Measurements from ENCODE around the gene WHRN. TPM values are rescaled to one million over a fixed set of nuclear protein-coding genes. Genes with fewer than 3 reads are reported as not detected.

WHRN gene
- total RNA-seq, 1 donor from 2014 or later = 9.1 TPM

DNA sequence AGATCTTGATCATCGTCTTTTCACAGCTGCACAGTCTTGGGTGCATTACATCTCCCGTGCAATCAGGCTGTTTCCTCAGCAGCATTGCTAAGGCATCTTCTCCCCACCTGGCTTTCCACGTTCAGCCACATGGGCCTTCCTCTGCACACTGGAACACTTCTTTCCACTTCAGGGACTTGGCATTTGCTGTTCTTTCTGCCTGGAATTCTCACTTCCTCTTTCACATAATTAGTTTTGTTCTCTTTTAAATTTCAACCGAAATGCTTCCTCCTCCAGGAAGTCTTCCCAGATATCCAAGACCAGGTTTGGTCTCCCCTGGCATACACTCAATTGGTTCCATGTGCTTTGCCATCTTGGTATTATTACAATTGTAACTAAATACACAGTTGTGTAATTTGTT is 43.8 kb downstream of the WHRN start:
- no peaks in the 10 kb centered on the region for H3K27me3 ChIP-seq
- H3K36me3 ChIP-seq = no peaks in the 10 kb centered on the region
- no peaks in the 10 kb centered on the region for H3K9me3 ChIP-seq
- no peaks in the 10 kb centered on the region for H3K4me1 ChIP-seq
- no peak for DNase-seq (ENCODE audit: extremely low spot score in 2 of 2)
- no peak overlapping the region for H3K27ac ChIP-seq
- intact Hi-C loops (cut with DNase I) = no loop called here
- TF ChIP-seq POLR2AphosphoS5 (IDR thresholded peaks at IDR 0.05; ENCODE audit: insufficient read depth in 1 of 2, low read depth in 1 of 2) (no peak), POLR2A (IDR thresholded peaks at IDR 0.05) (no peak)
- TF ChIP-seq, protein P1, sequence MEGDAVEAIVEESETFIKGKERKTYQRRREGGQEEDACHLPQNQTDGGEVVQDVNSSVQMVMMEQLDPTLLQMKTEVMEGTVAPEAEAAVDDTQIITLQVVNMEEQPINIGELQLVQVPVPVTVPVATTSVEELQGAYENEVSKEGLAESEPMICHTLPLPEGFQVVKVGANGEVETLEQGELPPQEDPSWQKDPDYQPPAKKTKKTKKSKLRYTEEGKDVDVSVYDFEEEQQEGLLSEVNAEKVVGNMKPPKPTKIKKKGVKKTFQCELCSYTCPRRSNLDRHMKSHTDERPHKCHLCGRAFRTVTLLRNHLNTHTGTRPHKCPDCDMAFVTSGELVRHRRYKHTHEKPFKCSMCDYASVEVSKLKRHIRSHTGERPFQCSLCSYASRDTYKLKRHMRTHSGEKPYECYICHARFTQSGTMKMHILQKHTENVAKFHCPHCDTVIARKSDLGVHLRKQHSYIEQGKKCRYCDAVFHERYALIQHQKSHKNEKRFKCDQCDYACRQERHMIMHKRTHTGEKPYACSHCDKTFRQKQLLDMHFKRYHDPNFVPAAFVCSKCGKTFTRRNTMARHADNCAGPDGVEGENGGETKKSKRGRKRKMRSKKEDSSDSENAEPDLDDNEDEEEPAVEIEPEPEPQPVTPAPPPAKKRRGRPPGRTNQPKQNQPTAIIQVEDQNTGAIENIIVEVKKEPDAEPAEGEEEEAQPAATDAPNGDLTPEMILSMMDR (IDR thresholded peaks at IDR 0.05) = no peak
- H3K4me3 ChIP-seq = no peak overlapping the region

DNA sequence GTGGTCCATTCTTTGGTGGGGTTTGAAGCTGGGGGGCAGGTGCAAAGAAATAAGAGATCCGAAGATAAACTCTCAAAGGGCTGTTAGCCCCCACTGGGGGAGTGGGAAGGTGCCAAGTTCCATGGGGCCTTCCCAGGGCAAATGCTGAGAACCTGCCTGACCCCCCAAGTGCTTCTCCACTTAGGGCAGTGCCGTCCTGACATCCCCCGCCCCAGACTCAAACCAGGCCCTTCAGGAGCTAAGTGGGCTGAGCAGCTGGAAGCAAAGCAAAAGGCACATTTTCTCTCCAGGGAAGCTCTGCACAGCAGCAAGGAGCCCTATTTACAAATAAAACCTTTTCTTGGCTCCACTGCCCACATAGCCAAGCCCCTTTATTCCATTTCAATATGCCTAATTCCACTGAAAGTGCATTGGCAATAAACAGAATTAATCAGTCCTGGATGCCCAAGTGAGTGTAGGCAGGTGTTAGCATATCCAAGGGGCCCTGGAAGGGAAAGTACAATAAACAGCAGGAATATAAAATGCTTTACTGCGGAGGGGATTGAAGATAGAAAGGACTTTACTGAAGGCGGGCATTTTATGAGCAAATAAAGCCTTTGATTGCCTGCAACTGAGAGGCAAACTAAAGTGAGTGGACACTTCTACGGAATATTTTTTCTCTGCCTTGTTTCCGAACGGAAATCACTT is 44.6 kb downstream of the WHRN start:
- no peaks in the 10 kb centered on the region for H3K4me1 ChIP-seq
- intact Hi-C loops (cut with DNase I) = no loop called here
- no peak for DNase-seq (ENCODE audit: extremely low spot score in 2 of 2)
- H3K27ac ChIP-seq = no peak overlapping the region
- no peaks in the 10 kb centered on the region for H3K36me3 ChIP-seq
- TF ChIP-seq, protein P1 (IDR thresholded peaks at IDR 0.05) = no peak
- TF ChIP-seq POLR2A (IDR thresholded peaks at IDR 0.05) = no peak
- no peak for TF ChIP-seq POLR2AphosphoS5 (IDR thresholded peaks at IDR 0.05; ENCODE audit: insufficient read depth in 1 of 2, low read depth in 1 of 2)
- no peaks in the 10 kb centered on the region for H3K9me3 ChIP-seq
- H3K4me3 ChIP-seq = no peak overlapping the region
- no peaks in the 10 kb centered on the region for H3K27me3 ChIP-seq

DNA sequence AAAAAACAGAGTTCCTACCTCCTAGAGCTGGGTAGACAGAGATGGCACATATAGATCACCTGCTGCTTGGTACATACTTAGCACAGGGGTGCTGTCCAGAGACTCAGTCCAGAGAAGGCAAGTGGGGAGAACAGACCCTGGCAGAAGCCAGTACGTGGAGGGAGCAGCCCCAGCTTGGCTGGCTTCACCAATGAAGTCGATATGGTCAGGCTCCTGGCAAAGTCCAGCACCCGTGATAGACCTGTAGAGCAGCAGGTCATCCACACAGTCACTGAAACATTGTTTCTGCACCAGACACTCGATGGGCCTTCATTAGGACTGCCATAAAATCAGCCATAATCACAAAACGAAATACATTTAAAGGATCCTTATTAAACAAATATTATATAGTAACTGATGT is 45.8 kb downstream of the WHRN start:
- no peak for TF ChIP-seq POLR2AphosphoS5 (IDR thresholded peaks at IDR 0.05; ENCODE audit: insufficient read depth in 1 of 2, low read depth in 1 of 2)
- no peak for TF ChIP-seq POLR2A (IDR thresholded peaks at IDR 0.05)
- TF ChIP-seq, protein P1 (IDR thresholded peaks at IDR 0.05) = no peak
- DNase-seq (ENCODE audit: extremely low spot score in 2 of 2) = no peak

DNA sequence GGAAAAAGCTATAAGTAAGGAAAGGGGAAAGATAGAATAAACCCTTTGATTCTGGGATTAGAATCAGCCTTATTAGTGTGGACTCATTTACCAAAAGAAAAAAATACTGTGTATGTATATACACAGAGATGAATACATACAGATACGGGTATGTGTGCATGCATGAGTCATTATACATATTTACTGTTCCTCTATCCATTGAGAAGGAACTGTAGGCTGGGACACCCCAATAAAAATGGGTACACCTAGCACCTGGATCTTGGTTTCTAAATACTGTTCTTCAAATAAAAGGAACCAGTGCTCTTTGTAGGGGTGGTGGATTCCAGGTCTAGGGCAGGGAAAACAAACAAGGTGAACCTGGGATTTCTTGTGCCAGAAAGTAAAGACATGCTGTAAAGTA is 48.3 kb downstream of the WHRN start:
- Histone ChIP-seq H3K36me3 (no peaks in the 10 kb centered on the region), H3K9me3 (no peaks in the 10 kb centered on the region), H3K4me3 (no peak overlapping the region), H3K27me3 (no peaks in the 10 kb centered on the region), H3K4me1 (no peaks in the 10 kb centered on the region), H3K27ac (no peak overlapping the region)
- no peak for DNase-seq (ENCODE audit: extremely low spot score in 2 of 2)
- intact Hi-C loops (cut with DNase I) = no loop called here
- TF ChIP-seq POLR2A (IDR thresholded peaks at IDR 0.05) = no peak
- TF ChIP-seq, protein P1 (IDR thresholded peaks at IDR 0.05) = no peak
- no peak for TF ChIP-seq POLR2AphosphoS5 (IDR thresholded peaks at IDR 0.05; ENCODE audit: insufficient read depth in 1 of 2, low read depth in 1 of 2)

More for the DNA sequence above, 45.8 kb downstream of the WHRN start:
- H3K27ac ChIP-seq = no peak overlapping the region
- no peak overlapping the region for H3K4me3 ChIP-seq
- intact Hi-C loops (cut with DNase I) = no loop called here
- no peaks in the 10 kb centered on the region for H3K4me1 ChIP-seq
- no peaks in the 10 kb centered on the region for H3K27me3 ChIP-seq
- no peaks in the 10 kb centered on the region for H3K9me3 ChIP-seq
- no peaks in the 10 kb centered on the region for H3K36me3 ChIP-seq

DNA sequence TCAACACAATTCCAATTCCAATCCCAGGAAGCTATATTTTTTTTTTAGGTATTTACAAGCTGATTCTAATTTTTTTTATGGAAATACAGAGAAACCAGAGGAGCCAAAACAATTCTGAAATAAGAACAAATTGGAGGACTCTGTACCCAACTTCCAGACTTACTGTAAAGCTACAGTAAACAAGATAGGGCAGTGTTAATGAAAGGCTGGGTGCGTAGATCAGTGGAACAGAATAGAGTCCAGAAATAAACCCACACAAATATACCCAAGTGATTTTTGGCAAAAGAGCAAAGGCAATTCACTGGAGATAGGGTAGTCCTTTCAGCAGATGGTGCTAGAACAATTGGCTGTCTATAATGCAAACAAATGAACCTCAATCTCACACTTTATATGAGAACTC is 50.6 kb downstream of the WHRN start:
- Histone ChIP-seq H3K9me3 (no peaks in the 10 kb centered on the region), H3K4me1 (no peaks in the 10 kb centered on the region), H3K36me3 (no peaks in the 10 kb centered on the region), H3K27me3 (no peaks in the 10 kb centered on the region), H3K4me3 (no peak overlapping the region), H3K27ac (no peak overlapping the region)
- DNase-seq (ENCODE audit: extremely low spot score in 2 of 2) = no peak
- no peak for TF ChIP-seq POLR2A (IDR thresholded peaks at IDR 0.05)
- TF ChIP-seq, protein P1 (IDR thresholded peaks at IDR 0.05) = no peak
- TF ChIP-seq POLR2AphosphoS5 (IDR thresholded peaks at IDR 0.05; ENCODE audit: insufficient read depth in 1 of 2, low read depth in 1 of 2) = no peak
- intact Hi-C loops (cut with DNase I) = no loop called here
